ENCODE measurements around the gene GET4.

- TF ChIP-seq POLR2A (IDR thresholded peaks at IDR 0.05; ENCODE audit: low read depth, low read length) (no peak), MAZ (IDR thresholded peaks at IDR 0.05; ENCODE audit: borderline replicate concordance, low read depth, low read length) (no peak), MXI1 (IDR thresholded peaks at IDR 0.05; ENCODE audit: borderline replicate concordance, low read depth, low read length) (no peak), USF2 (IDR thresholded peaks at IDR 0.05; ENCODE audit: low read depth, low read length) (no peak), ELK1 (IDR thresholded peaks at IDR 0.05; ENCODE audit: borderline replicate concordance, low read depth, low read length) (no peak), MAFK (IDR thresholded peaks at IDR 0.05; ENCODE audit: low read depth, low read length) (no peak)
- TF ChIP-seq, protein P1, sequence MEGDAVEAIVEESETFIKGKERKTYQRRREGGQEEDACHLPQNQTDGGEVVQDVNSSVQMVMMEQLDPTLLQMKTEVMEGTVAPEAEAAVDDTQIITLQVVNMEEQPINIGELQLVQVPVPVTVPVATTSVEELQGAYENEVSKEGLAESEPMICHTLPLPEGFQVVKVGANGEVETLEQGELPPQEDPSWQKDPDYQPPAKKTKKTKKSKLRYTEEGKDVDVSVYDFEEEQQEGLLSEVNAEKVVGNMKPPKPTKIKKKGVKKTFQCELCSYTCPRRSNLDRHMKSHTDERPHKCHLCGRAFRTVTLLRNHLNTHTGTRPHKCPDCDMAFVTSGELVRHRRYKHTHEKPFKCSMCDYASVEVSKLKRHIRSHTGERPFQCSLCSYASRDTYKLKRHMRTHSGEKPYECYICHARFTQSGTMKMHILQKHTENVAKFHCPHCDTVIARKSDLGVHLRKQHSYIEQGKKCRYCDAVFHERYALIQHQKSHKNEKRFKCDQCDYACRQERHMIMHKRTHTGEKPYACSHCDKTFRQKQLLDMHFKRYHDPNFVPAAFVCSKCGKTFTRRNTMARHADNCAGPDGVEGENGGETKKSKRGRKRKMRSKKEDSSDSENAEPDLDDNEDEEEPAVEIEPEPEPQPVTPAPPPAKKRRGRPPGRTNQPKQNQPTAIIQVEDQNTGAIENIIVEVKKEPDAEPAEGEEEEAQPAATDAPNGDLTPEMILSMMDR (conservative IDR thresholded peaks at IDR 0.05; ENCODE audit: low read depth, low read length): no peak
Measured at GRCh38 chr7:884191-885003, 8.0 kb downstream of the GET4 start.

Measured in IMR-90 (cell line).